CD4-positive, alpha-beta T cell treated with Interleukin-6 at 100 ng/mL for 8 hours (primary cell): ENCODE results near the gene NEK7.
"Not testable (repeated sequence)": the region's sequence is repeated elsewhere in the genome, so short reads cannot be mapped to it uniquely, and the experiment has no call there.

Source experiments
- DNase-seq: peaks from one replicate; pipeline ENCODE4 v3.0.0-alpha.2; 2020; ENCODE audit warnings: mixed read lengths, low spot score

The NEK7 gene

DNA sequence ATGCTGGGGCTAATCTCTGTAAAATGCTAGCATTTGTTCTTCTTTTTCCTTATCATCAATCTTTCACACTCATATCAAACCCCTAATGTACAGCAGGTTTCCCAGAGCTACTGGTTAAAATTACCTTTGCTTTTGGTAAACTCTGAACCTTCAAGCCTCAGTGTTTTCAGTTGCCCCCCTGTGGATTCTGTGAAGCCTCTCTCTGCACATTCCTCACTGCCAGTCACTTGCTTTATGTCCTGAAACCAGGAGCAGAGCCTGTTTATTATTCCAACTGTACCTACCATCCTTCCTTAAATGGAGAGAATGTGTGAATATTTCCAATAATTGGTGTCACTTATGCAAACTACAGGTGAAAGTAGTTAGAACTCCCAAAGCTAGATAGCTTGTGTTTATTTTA is 134.2 kb downstream of the NEK7 start:
- no peak for DNase-seq

DNA sequence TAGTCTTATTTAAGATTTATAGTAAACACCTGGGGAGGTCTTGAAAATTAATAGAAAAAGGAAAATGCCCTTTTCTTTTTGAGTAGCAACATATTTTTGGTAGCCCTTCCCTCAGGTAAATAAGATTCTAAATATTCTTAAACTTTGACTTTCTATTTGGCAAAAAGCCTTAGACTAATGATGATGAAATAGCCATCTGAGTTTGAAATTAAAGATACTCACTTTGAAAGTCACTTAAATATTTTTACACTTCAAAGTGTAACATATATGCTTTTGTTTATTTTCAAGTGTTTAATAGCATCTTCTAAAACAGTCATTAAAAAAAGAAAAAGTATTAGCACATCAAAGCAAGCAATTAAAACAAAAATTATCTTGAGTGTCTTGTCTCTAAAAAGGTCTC is 135.1 kb downstream of the NEK7 start:
- no peak for DNase-seq

DNA sequence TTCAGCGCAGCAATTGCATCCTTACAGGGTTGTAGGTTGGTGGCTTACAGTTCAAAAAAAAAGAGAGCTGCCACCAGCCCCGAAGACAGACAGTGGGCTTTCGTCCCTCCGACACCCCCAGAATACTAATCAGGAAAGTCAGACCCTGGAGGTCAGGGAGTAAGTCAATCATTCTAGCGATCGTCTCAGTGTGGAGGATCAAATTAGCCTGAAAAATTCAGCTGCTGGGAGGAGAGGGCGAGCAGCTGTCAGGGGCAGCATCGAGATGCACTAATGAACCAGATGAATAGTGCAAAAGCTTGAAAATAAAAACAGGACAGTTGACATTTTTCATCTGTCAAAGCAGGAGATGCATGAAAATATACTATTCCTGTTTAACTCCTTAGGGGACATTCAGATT is 138.4 kb downstream of the NEK7 start:
- DNase-seq, result no peak

DNA sequence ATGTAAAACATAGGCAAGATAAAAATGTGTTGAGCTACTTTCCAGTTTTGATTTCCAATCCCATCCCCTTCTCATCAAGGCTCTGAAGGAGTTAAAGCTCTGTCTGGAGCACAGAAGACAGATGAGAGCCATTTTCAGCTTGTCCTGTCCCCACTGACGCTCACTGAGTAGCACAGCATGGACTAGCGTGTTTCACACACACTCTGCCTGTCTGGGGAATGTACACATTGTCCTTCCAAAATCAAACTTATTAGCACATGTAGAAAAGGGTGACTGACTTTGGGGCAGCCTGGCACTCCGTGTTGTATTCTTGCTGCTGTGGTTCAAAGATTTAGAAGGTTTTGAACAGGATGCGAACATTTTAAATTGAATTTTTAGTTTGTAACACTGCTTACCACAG is 139.2 kb downstream of the NEK7 start:
- no peak for DNase-seq

DNA sequence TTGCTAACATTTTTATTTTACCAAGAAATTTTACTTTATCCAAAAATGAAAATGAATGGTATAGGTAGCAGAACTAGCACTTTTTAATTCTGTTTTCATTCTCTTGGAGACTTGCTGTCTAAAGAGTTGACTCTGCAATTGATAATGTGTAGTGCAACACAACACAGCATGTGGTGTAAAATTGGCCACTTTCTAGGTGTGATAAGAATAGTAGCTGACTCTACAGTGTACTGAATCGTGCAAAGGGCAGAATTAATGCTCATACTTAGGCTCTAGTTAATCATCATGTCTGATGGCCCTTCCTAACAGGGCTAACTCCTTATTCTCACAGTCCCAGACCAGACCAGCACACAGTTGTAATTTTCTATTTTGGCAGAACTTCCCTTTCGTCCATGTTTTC is 140.5 kb downstream of the NEK7 start:
- no peak for DNase-seq

DNA sequence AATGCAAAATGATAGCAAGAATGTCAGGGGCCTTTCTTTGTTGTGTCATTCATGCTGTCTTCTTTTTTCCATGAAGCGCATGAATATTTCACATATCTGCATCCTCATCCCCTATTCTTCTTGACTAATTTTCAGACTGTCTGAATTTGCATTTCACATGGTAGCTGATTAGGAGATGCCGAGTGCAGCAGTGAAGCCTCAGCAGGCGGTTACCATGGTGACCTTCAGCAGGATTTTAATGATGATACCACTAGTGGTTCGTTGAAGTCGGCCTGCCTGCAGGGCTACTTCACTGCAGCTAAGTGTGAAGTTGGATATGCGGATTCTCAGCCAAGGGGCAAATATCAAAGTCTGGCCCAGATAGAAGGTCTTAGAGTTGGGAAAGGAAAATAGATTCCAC is 141.8 kb downstream of the NEK7 start:
- DNase-seq, result no peak

DNA sequence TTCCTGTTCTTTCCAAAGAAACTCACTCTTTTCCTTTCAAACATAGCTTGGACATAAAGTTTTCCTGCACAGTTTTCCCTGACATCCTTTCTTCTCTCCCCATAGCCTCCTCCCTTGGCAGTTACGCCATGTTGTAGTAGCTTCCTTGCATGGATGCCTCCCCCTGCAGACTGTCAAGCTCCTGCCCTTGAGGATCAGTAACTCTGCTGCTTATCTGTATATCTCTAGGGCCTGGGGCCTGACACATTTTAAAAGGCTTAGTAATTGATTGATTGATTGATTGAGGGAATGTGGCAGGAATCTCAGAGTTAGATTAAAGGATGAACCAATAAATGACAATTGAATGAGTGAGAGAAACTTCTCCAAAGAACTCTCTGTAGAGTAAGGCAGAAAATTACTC is 143.7 kb downstream of the NEK7 start:
- DNase-seq, result no peak

DNA sequence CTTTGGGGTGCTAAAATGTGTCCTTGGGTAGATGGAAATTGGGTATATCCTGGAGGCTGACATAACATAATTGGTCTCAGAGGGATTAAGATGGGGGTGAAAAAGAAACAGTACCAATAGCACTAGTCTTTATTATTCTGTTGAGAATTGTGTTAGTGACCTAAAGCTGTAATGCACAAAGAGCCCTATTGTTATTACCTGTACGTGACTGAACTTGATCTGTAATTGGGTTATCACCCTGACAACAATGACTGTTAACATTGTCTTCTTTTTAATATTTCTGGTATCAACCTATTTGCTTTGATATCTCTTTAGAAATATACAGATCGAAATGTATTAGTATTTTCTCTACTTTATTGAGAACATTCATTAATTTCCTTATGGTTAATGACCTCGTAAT is 147.6 kb downstream of the NEK7 start:
- no peak for DNase-seq

DNA sequence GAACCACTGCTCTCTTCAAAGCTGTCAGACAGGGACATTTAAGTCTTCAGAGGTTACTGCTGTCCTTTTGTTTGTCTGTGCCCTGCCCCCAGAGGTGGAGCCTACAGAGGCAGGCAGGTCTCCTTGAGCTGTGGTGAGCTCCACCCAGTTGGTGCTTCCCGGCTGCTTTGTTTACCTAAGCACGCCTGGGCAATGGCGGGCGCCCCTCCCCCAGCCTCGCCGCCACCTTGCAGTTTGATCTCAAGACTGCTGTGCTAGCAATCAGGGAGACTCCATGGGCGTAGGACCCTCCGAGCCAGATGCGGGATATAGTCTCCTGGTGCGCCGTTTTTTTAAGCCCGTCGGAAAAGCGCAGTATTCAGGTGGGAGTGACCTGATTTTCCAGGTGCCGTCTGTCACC is 158.0 kb downstream of the NEK7 start:
- not testable (repeated sequence) for DNase-seq

DNA sequence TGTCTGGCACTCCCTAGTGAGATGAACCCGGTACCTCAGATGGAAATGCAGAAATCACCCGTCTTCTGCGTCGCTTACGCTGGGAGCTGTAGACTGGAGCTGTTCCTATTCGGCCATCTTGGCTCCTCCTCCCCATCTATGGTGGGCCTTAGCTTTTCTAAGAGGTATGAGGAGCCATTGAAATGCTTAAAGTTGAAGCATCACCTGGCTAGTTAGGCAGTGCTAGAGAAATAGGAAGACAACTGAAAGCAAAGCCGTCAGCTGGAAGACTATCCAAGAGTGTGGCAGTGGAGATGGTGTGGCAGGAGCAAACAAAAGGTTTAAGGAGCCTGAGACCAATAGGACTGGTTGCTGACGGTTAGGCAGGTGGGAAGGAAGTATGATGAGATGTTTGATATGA is 158.5 kb downstream of the NEK7 start:
- not testable (repeated sequence) for DNase-seq

DNA sequence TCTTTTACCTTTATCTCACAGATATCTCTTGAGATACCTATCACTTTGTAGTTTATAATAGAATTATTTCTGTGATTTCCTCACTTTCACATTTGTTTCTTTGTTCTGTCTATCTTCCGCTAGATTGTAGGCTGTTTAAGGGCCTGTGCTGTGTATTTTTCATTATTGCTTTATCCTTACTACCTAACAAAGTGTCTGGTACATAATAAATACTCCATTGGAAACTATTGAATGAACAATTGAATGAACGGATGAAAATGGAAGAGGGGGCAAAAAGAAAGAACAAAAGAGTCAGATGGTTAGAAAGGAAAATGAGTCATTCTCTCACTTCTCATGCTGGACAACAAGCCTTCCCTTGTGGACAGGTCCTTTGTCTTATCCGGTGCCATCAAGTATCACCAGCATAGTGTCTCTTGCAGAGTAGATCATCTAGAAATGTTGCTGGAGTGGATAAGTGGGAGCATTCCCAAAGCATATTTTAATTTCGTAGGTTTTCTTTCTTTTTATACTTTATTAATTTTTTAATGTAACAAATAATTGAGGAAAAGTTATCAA is 159.8 kb downstream of the NEK7 start:
- DNase-seq, result no peak

DNA sequence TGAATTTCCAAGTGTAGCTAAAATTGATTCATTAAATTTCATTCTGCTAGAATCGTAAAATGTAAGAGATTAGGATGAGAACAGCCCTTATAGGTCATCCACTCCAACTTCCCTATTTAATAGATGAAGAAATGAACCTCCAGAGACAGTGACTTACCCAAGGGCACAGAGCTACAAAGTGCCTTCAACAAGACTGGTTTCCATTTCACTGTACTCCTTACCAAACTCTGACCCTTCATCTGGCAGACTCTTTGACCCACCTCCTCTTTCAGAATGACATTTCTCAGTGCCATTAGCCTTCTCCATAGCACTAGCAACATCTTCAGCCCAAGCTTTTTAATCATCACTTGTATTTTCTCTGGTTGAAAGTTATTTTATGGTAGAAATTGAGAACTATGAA is 161.3 kb downstream of the NEK7 start:
- DNase-seq, result no peak

DNA sequence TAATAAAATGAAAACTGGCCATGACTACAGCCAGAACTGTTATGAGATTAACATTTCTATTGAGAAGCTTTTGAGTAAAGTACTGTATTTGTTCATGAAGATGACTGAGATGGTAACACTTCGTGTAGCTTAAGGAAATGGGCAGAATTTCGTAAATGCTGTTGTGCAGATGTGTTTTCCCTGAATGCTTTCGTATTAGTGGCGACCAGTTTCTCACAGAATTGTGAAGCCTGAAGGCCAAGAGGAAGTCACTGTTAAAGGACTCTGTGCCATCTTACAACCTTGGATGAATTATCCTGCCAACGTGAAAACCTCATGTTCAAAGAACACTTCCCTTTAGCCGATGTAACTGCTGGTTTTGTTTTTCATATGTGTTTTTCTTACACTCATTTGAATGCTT is 164.0 kb downstream of the NEK7 start:
- DNase-seq, result no peak

DNA sequence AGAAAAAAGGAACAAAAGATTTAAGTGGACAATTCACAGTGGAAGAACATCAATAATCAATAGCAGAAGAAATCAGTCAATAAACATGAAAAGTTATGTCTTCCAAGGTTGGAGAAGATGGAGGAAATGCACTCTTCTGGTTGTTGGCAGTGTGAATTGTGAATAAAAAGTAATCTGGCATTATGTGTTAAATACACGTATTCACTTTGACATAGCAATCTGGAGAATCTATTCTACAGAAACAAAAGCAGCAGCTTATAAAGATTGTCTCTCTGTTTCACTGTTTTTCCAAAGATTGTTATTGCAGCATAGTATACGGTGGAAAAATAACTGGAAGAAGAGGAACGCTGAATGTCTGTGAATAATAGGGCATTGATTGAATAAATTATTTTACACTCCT is 169.4 kb downstream of the NEK7 start:
- DNase-seq, result no peak

DNA sequence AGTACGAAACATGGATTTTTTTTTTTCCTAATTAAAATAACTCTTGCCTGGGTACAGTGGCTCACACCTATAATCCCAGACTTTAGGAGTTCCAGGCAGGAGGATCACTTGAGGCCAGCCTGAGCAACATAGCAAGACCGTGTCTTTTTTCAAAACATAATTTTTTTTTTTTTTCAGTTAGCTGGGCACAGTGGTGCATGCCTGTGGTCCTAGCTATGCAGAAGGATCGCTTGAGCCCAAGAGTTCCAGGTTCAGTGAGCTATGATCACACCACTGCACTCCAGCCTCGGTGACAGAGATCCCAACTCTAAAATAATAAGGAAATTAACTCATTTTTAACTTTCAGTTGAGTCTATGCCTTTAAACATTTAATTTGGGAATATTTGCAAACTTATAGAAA is 170.1 kb downstream of the NEK7 start:
- no peak for DNase-seq

DNA sequence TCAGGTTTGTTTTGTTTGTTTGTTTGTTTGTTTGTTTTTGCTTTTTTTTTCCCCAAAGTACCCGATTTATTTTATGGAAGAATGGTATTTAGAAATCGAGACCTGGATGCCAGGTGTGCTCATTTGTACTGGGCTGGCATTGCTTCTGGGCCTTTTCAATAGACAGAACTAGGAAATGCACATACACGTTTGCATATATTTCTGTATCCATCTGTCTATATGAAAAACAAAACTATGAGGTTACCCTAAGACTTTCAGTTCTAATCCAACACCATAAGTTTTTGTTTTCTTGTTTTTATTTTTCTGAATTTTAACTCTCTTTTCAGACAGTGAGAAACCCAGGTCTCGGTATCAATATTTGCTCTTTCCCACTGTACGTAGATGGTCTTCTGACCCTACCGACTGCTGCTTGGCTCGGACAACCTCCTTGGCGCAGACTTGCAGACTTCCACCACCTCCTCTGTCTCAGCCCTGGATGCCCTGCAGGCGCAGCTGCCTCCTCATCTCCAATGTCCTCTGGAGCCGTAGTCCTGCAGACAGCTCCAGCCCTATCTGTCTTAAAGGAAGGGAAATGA is 171.7 kb downstream of the NEK7 start:
- no peak for DNase-seq

DNA sequence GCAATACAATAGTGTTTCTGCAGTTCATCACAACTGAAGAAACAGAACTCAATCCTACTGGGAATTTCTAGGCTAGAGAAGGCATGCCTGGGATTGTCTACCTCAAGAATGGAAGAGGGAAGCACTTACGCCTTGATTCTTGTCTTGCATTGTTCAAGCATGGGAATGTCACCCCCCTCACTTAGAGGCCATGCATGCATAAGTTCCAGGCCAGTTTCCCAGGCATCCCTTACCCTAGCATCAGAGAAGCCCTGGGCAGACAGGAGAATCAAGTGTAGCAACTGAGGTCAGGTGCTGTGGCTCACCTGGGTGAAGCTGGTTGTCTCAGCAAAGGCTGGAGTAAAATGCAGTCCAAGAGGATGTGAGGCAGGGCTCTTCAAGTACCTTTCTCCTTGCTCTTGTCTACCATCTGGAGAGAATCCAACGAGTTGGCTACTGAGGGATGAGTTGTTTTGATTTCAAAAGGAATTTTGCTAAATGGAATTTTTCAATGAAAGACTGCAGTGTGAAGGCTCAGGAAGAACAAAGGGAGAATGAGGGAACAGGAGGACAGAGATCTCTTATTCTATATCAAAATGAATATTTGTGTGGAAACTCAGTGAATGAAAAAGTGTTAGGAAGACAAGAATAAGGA is 174.3 kb downstream of the NEK7 start:
- DNase-seq, result no peak

DNA sequence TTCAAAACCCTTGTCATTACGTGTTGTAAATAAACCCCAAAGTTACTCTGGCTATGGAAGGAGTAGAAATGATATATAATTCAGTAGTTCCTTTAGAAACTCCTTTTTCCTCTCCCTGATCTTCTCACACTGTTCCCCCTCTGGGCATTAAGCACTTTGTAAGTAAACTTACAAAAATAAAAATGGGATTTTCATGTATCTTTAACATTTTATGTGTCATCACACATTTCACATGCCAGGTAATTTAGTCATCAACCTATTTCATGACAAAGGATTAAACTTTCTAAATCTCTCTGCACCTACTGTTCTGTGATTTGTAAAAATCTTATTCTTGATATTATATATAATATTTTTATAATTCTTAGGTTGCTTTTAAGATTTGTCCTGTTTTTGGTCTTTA is 176.9 kb downstream of the NEK7 start:
- no peak for DNase-seq

DNA sequence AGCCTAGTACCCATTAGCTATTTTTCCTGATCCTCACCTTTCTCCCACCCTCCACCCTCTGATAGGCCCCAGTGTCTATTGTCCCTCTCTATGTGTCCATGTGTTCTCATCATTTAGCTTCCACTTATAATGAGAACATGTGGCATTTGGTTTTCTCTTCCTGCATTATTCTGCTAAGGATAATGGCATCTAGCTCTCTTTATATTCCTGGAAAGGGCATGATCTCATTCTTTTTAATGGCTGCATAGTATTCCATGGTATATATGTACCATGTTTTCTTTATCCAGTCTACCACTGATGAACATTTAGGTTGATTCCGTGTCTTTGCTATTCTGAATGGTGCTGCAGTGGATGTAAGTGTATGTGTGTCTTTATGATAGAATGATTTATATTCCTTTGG is 178.9 kb downstream of the NEK7 start:
- no peak for DNase-seq

DNA sequence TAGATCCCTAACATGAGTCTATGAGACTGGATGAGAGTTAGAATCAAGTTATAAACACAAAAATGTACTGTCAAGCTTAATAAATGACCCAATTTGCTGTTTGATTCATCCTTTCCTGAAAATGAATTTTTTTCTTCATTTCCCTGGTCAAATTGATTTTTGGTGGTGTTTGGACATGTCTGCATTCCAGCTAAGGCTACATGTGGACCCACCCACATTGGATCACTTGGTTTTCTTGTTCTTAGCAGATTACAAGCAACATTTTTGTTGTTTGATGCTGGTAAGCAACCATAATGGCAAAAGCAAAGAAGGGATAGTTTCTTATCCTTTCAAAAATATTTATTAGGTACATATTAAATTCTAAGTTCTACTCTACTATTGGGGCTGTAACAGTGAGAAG is 181.1 kb downstream of the NEK7 start:
- DNase-seq, result no peak

DNA sequence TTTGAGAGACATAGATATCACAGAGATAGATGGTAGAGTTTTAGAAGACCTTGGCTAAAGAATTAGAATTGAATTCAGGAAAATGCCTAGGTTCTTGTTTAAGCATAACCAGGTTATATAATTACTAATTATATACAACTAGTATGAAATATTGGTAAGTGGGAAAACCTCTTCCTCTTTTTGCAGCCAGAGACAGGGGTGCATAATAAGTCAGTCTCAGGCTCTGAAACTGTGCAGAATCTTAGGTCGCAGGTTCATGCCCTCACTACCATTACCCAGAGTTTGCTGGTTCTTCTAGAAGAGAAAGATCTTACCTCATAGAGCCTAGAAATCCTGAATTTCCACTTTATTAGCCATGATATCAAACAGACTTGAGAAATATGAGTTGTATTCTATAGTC is 183.3 kb downstream of the NEK7 start:
- DNase-seq, result no peak

DNA sequence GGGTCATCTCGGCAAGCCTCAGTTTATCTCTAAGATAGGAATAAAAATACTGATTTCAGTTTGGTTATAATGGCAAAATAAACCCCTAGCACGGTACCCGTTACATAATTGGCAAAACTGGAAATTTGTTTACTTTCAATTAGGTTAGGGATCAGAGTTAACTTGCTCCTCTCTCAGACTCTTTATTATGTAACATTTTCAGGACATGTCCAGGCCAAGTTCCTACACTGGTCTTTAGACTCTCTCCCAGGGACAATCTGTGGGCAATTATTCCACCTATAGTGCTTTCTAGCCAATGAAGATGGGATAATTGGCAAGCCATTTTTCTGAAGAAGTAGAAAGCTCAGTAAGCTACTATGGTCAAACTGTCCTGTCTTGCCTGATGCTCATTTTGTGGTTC is 189.4 kb downstream of the NEK7 start:
- no peak for DNase-seq

DNA sequence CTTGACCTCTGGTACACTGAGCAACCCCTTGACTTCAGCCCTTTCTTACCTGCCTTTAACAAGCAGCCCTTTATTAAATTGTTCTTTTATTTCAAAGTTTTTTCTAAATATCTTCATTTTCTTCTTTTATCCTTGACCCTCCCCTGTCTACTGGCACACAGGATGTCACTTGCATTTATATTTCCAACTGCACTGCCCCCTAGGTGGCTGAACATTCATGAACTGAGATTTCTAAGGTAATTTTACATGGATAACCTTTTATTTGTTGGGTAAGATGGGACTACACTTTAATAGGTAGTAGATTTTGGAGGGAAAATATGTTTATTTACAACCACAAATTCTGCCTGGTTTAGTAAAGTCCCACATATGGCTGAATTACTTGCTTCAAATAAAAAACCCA is 193.7 kb downstream of the NEK7 start:
- no peak for DNase-seq

DNA sequence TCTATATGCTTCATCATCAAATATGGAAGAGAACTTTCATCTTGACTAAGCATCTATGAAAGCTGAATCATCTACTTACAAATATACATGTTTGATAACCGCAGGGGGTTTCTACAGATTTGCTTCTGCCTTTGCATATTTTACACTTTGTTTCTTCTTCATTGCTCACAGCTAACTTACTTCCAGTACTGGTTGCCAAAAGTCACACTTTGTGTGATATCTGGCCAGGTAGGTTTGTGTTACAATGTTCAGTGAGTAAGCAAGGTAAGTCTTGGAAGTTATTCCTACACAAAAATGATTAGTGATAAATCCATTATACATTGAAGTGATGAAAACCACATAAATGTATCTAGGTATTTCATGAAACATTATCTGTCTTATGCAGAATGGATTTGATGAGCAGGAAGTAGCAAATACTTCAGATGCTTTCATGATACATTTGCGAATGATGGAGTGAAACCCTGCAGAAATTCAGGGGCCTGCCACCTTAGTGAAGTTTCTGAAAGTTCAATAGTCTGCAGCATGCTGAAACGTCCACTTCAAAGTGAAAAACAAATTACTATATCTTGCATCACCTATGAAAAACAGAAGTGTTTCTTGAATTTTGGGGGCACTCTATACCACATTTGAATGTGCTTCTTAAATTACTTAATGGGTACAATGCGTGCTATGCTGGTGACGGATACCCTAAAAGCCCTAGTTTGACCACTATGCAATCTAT is 196.3 kb downstream of the NEK7 start:
- DNase-seq, result no peak
